Thyroid gland (tissue), 4 donors: Measurements from ENCODE around the gene SPTLC3. TPM values are rescaled to one million over a fixed set of nuclear protein-coding genes. Genes with fewer than 3 reads are reported as not detected.

ENCODE experiments used
- DNase-seq, 2 donors: peaks; one replicate each; pipeline ENCODE4 v3.0.0-alpha.2; 2019
- H3K27ac ChIP-seq, 3 donors: fragments of 200-600 bp; sonication (generic); 1 replicate in 2 of 3; 2 replicates in 1 of 3; pipeline ENCODE4 v1.5.1; 2016 to 2019; ENCODE audit warnings: mild to moderate bottlenecking in 1 of 3, moderate library complexity in 1 of 3
- H3K27me3 ChIP-seq: fragments of 200-600 bp; sonication (generic); one replicate; pipeline ENCODE4 v1.5.1; 2019
- H3K36me3 ChIP-seq, 2 donors: fragments of 200-600 bp; sonication (generic); one replicate each; pipeline ENCODE4 v1.5.1; 2016 to 2019
- H3K4me1 ChIP-seq, 2 donors: fragments of 200-600 bp; sonication (generic); one replicate each; pipeline ENCODE4 v1.5.1; 2017 to 2019
- H3K4me3 ChIP-seq, 3 donors: fragments of 200-600 bp; sonication (generic); replicated peaks in 1 of 3; 1 replicate in 2 of 3; 2 replicates in 1 of 3; pipeline ENCODE4 v1.5.1; 2016; ENCODE audit warnings: mild to moderate bottlenecking in 1 of 3
- H3K9me3 ChIP-seq: fragments of 200-600 bp; sonication (generic); one replicate; pipeline ENCODE4 v1.5.1; 2017
- CTCF ChIP-seq, 6 experiments: fragments of 200-600 bp in 3 of 6; fragments of 450-650 bp in 3 of 6; sonication (generic) in 3 of 6; IDR thresholded peaks; one replicate each; pipeline ENCODE4 v1.5.1; 2016 to 2019; ENCODE audit warnings: antibody characterized with exemption in 6 of 6, mild to moderate bottlenecking in 2 of 6, inconsistent platforms in 1 of 6, moderate library complexity in 1 of 6
- POLR2A ChIP-seq, 2 donors: fragments of 450-650 bp; IDR thresholded peaks; one replicate each; pipeline ENCODE4 v1.6.1; 2017; ENCODE audit warnings: antibody characterized with exemption in 2 of 2, mild to moderate bottlenecking in 2 of 2, moderate library complexity in 1 of 2
- WGBS, 2 donors: methylation state at CpG; one replicate each; pipeline ENCODE4 v1.1.5; 2017; 5-methylcytosine and 5-hydroxymethylcytosine counted together
- intact Hi-C: fragments of 100-400 bp; cut with DNase I; formaldehyde crosslinking; loops from one replicate; pipeline ENCODE4 v1.15.1; 2023
- total RNA-seq, 4 donors: library from RNA; depleted of rRNA; stranded (reverse); fragments of >200 nt; gene quantifications; one replicate each; pipeline ENCODE4 v1.2.3, GENCODE V29; 2016

SPTLC3 gene
- total RNA-seq, 4 donors from 2014 or later, result 33.8 to 71.5 (median 37.7) TPM

GRCh38 chr20:13186043-13186774, 177.4 kb downstream of the SPTLC3 start:
- H3K4me1 ChIP-seq, result no peaks in the 10 kb centered on the region
- H3K4me3 ChIP-seq, result no peak overlapping the region
- DNase-seq, result no peak
- no peaks in the 10 kb centered on the region for H3K27me3 ChIP-seq
- no peak overlapping the region for H3K27ac ChIP-seq
- TF ChIP-seq POLR2A (IDR thresholded peaks at IDR 0.05), result no peak
- no peak for TF ChIP-seq CTCF (IDR thresholded peaks at IDR 0.05)
- intact Hi-C loops, result no loop called here
- H3K9me3 ChIP-seq, result no peaks in the 10 kb centered on the region
- no peaks in the 10 kb centered on the region for H3K36me3 ChIP-seq
- WGBS, 2 donors, result 75 to 76% methylated on average over 3 of the region's 3 CpGs

- Histone ChIP-seq H3K4me1 (no peaks in the 10 kb centered on the region), H3K36me3 (no peaks in the 10 kb centered on the region), H3K4me3 (no peak overlapping the region), H3K27ac (no peak overlapping the region), H3K27me3 (no peaks in the 10 kb centered on the region), H3K9me3 (no peaks in the 10 kb centered on the region)
- WGBS, 2 donors, result 72 to 75% methylated on average over 2 of the region's 2 CpGs
- DNase-seq, result no peak
- intact Hi-C loops, result no loop called here
- TF ChIP-seq POLR2A (IDR thresholded peaks at IDR 0.05) (no peak), CTCF (IDR thresholded peaks at IDR 0.05) (no peak)
Observed at GRCh38 chr20:13187899-13188298, 179.1 kb downstream of the SPTLC3 start.

- no peaks in the 10 kb centered on the region for H3K27me3 ChIP-seq
- TF ChIP-seq CTCF (IDR thresholded peaks at IDR 0.05) (no peak), POLR2A (IDR thresholded peaks at IDR 0.05) (no peak)
- H3K4me1 ChIP-seq, result peaks cover 3 to 8% of the 10 kb centered on the region in 2 donors
- H3K4me3 ChIP-seq, result no peak overlapping the region
- WGBS, 2 donors, result 60 to 63% methylated on average over 2 of the region's 2 CpGs
- H3K9me3 ChIP-seq, result no peaks in the 10 kb centered on the region
- DNase-seq, result no peak
- H3K36me3 ChIP-seq, result no peaks in the 10 kb centered on the region
- no peak overlapping the region for H3K27ac ChIP-seq
- intact Hi-C loops, result no loop called here
Observed at GRCh38 chr20:13199279-13199678, 190.5 kb downstream of the SPTLC3 start.

GRCh38 chr20:13200767-13201500, 192.2 kb downstream of the SPTLC3 start:
- no peaks in the 10 kb centered on the region for H3K27me3 ChIP-seq
- 62 to 76% methylated on average over 5 of the region's 5 CpGs for WGBS, 2 donors
- peaks cover 8 to 17% of the 10 kb centered on the region in 2 donors for H3K4me1 ChIP-seq
- H3K4me3 ChIP-seq, result no peak overlapping the region
- TF ChIP-seq POLR2A (IDR thresholded peaks at IDR 0.05), result no peak
- no peak for TF ChIP-seq CTCF (IDR thresholded peaks at IDR 0.05)
- intact Hi-C loops, result no loop called here
- H3K27ac ChIP-seq, result no peak overlapping the region
- no peaks in the 10 kb centered on the region for H3K9me3 ChIP-seq
- no peak for DNase-seq
- no peaks in the 10 kb centered on the region for H3K36me3 ChIP-seq

- H3K36me3 ChIP-seq, result no peaks in the 10 kb centered on the region
- 72 to 87% methylated on average over 6 of the region's 6 CpGs for WGBS, 2 donors
- no peak for DNase-seq
- intact Hi-C loops, result no loop called here
- H3K27me3 ChIP-seq, result no peaks in the 10 kb centered on the region
- TF ChIP-seq CTCF (IDR thresholded peaks at IDR 0.05) (no peak), POLR2A (IDR thresholded peaks at IDR 0.05) (no peak)
- no peak overlapping the region for H3K27ac ChIP-seq
- H3K9me3 ChIP-seq, result no peaks in the 10 kb centered on the region
- no peak overlapping the region for H3K4me3 ChIP-seq
- peaks cover 8 to 21% of the 10 kb centered on the region in 2 donors for H3K4me1 ChIP-seq
Observed at GRCh38 chr20:13202565-13202964, 193.8 kb downstream of the SPTLC3 start.
